Esophagus squamous epithelium (tissue), 4 donors: Measurements from ENCODE around the gene DTD2.

Experiments
- POLR2A ChIP-seq, 4 donors: fragments of 450-650 bp; IDR thresholded peaks; one replicate each; pipeline ENCODE4 v1.6.1; 2017; ENCODE audit warnings: antibody characterized with exemption in 4 of 4, mild to moderate bottlenecking in 4 of 4, moderate library complexity in 3 of 4
- TF ChIP-seq, protein P1 (sequence below), 6 experiments: fragments of 450-650 bp in 4 of 6; fragments of 200-600 bp in 2 of 6; sonication (generic) in 2 of 6; IDR thresholded peaks; one replicate each; pipeline ENCODE4 v1.5.1; 2016 to 2019; ENCODE audit warnings: antibody characterized with exemption in 6 of 6, mild to moderate bottlenecking in 4 of 6, moderate library complexity in 4 of 6

GRCh38 chr14:31402764-31403439, 54.4 kb downstream of the DTD2 start:
- TF ChIP-seq, protein P1, sequence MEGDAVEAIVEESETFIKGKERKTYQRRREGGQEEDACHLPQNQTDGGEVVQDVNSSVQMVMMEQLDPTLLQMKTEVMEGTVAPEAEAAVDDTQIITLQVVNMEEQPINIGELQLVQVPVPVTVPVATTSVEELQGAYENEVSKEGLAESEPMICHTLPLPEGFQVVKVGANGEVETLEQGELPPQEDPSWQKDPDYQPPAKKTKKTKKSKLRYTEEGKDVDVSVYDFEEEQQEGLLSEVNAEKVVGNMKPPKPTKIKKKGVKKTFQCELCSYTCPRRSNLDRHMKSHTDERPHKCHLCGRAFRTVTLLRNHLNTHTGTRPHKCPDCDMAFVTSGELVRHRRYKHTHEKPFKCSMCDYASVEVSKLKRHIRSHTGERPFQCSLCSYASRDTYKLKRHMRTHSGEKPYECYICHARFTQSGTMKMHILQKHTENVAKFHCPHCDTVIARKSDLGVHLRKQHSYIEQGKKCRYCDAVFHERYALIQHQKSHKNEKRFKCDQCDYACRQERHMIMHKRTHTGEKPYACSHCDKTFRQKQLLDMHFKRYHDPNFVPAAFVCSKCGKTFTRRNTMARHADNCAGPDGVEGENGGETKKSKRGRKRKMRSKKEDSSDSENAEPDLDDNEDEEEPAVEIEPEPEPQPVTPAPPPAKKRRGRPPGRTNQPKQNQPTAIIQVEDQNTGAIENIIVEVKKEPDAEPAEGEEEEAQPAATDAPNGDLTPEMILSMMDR (IDR thresholded peaks at IDR 0.05) = no peak
- TF ChIP-seq POLR2A (IDR thresholded peaks at IDR 0.05) = no peak
